ENCODE results near the gene PPM1H. TPM values are rescaled to one million over a fixed set of nuclear protein-coding genes. Genes with fewer than 3 reads are reported as not detected.

Gene PPM1H
- total RNA-seq, 3 donors from 2014 or later (not counting 1 experiment from before 2014, with no cell fraction given): 0.18 to 2.1 (median 0.40) TPM

GRCh38 chr12:62750941-62751809, 183.8 kb downstream of the PPM1H start:
- Histone ChIP-seq H3K4me3 (ENCODE audit: low read length) (no peak overlapping the region), H3K4me1 (ENCODE audit: control insufficient read depth, insufficient read depth, low read length) (no peaks in the 10 kb centered on the region), H3K36me3 (ENCODE audit: control insufficient read depth, insufficient read depth, low read length) (no peaks in the 10 kb centered on the region), H3K9me3 (ENCODE audit: control insufficient read depth, insufficient read depth, low read length) (no peaks in the 10 kb centered on the region), H3K27me3 (ENCODE audit: control insufficient read depth, insufficient read depth, low read length) (no peaks in the 10 kb centered on the region), H3K27ac (ENCODE audit: low read length) (no peak overlapping the region)
- TF ChIP-seq CTCF (IDR thresholded peaks at IDR 0.05): no peak
- Mint-ChIP-seq H3K4me3 (no peak overlapping the region), H3K9me3 (no peaks in the 10 kb centered on the region), H3K36me3 (no peaks in the 10 kb centered on the region), H3K27me3 (ENCODE audit: low read depth in 2 of 2) (peaks cover 0 to 7% of the 10 kb centered on the region in 2 donors), H3K27ac (no peak overlapping the region), H3K4me1 (no peaks in the 10 kb centered on the region)
- ATAC-seq (no peak), DNase-seq (no peak)
- intact Hi-C loops (cut with micrococcal nuclease): no loop called here
- WGBS (ENCODE audit: insufficient coverage): 87% methylated on average over 10 of the region's 10 CpGs

- DNase-seq (no peak), ATAC-seq (no peak)
- TF ChIP-seq CTCF (IDR thresholded peaks at IDR 0.05): no peak
- 100% methylated on average over 1 of the region's 1 CpG for WGBS (ENCODE audit: insufficient coverage)
- no peaks in the 10 kb centered on the region for H3K4me1 Mint-ChIP-seq
- H3K27ac ChIP-seq (ENCODE audit: low read length): no peak overlapping the region
- no peak overlapping the region for H3K27ac Mint-ChIP-seq
- no peaks in the 10 kb centered on the region for H3K9me3 Mint-ChIP-seq
- H3K9me3 ChIP-seq (ENCODE audit: control insufficient read depth, insufficient read depth, low read length): no peaks in the 10 kb centered on the region
- H3K4me3 Mint-ChIP-seq: no peak overlapping the region
- no peaks in the 10 kb centered on the region for H3K27me3 ChIP-seq (ENCODE audit: control insufficient read depth, insufficient read depth, low read length)
- no peaks in the 10 kb centered on the region for H3K4me1 ChIP-seq (ENCODE audit: control insufficient read depth, insufficient read depth, low read length)
- H3K27me3 Mint-ChIP-seq (ENCODE audit: low read depth in 2 of 2): peaks cover 0 to 7% of the 10 kb centered on the region in 2 donors
- H3K4me3 ChIP-seq (ENCODE audit: low read length): no peak overlapping the region
- no peaks in the 10 kb centered on the region for H3K36me3 ChIP-seq (ENCODE audit: control insufficient read depth, insufficient read depth, low read length)
- H3K36me3 Mint-ChIP-seq: no peaks in the 10 kb centered on the region
- intact Hi-C loops (cut with micrococcal nuclease): no loop called here
Observed at GRCh38 chr12:62749586-62749985, 185.4 kb downstream of the PPM1H start.

GRCh38 chr12:62748941-62749468, 185.9 kb downstream of the PPM1H start:
- H3K9me3 ChIP-seq (ENCODE audit: control insufficient read depth, insufficient read depth, low read length): no peaks in the 10 kb centered on the region
- ATAC-seq (no peak), DNase-seq (no peak)
- H3K9me3 Mint-ChIP-seq: no peaks in the 10 kb centered on the region
- no peak overlapping the region for H3K4me3 Mint-ChIP-seq
- H3K27me3 Mint-ChIP-seq (ENCODE audit: low read depth in 2 of 2): peaks cover 0 to 7% of the 10 kb centered on the region in 2 donors
- H3K36me3 Mint-ChIP-seq: no peaks in the 10 kb centered on the region
- H3K27ac Mint-ChIP-seq: no peak overlapping the region
- H3K4me1 ChIP-seq (ENCODE audit: control insufficient read depth, insufficient read depth, low read length): no peaks in the 10 kb centered on the region
- no peak for TF ChIP-seq CTCF (IDR thresholded peaks at IDR 0.05)
- H3K4me1 Mint-ChIP-seq: no peaks in the 10 kb centered on the region
- no peaks in the 10 kb centered on the region for H3K36me3 ChIP-seq (ENCODE audit: control insufficient read depth, insufficient read depth, low read length)
- 83% methylated on average over 4 of the region's 4 CpGs for WGBS (ENCODE audit: insufficient coverage)
- H3K27ac ChIP-seq (ENCODE audit: low read length): no peak overlapping the region
- H3K27me3 ChIP-seq (ENCODE audit: control insufficient read depth, insufficient read depth, low read length): no peaks in the 10 kb centered on the region
- no peak overlapping the region for H3K4me3 ChIP-seq (ENCODE audit: low read length)
- intact Hi-C loops (cut with micrococcal nuclease): no loop called here
